ENCODE results near the gene CCNG2. TPM values are rescaled to one million over a fixed set of nuclear protein-coding genes. Genes with fewer than 3 reads are reported as not detected.

CCNG2 gene
- total and polyA plus RNA-seq, 2 of the 4 experiments (the other 2 are of a cell fraction): 11.3 to 14.9 TPM

DNA sequence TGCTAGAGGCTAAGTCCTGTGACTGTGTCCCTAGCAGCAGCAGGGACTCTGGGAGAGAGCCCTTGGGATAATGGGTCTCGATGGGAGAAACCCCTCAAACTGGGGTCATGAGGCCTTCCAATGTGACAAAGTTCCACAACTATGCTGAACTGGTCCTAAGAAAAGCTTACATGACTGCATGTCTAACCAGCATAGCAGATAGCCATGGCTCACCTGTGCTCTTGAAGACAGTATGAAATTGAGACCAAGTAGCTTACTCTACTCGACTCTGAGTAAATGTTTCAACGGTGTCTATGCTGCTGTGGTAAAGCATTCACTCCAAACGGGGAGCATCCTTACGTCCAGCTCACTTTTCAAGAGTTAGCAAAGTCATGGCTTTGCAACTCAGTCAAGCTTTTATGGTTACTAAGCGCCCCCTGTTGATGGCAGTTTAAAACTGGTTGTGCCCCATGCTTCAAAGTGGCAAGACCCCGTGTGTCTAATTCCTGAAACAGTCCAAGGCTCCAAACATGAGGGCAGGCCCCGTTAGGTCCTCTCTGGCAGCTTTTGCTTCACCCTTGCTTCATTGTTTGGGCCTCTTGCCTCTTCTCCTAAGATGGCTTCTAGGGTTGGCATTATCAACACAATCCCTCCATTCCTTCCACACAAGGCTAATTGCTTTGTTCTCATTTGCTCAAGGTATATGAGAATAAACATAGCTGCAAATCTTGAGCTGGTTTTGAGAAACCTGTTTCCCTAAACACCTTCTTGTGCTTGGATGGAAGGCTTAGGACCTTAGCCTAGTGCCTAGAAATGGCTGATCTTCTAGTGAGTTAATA, 46.6 kb downstream of the CCNG2 start:
- no peak overlapping the region for H3K4me2 ChIP-seq (ENCODE audit: low read depth, low read length)
- no peak overlapping the region for H4K91ac ChIP-seq (ENCODE audit: insufficient read depth, low read depth, low read length)
- intact Hi-C loops (cut with micrococcal nuclease) (loop anchor here (1.0 to 5.0 kb wide), 7 partner anchors 108 to 771 kb away; no protein-coding TSS in a partner anchor), in situ Hi-C loops (cut with MboI; ENCODE audit: low sequenced_read_pairs) (loop anchor here (10.0 to 25.0 kb wide), 3 partner anchors 139 to 766 kb away; partner anchors contain the start of gene SHROOM3), dilution Hi-C loops (cut with HindIII; ENCODE audit: low sequenced_read_pairs, unreplicated experiment) (no loop called here)
- WGBS, 2 experiments (ENCODE audit: extremely low coverage in 2 of 2, insufficient read length in 1 of 2): 0% methylated on average over 2 of the region's 8 CpGs; no CpG with 5 or more reads in 1 of the 2 experiments
- no TSS peak for BruUV-seq (replicated peaks)
- H2BK15ac ChIP-seq (ENCODE audit: low read depth, low read length): 0 out of 3 replicates have a peak overlapping the region, but pooled peaks have one; percentile 38
- DNase-seq (peak; percentile 82), ATAC-seq (ENCODE audit: low read depth) (peak; percentile 93)
- H3K27ac ChIP-seq (ENCODE audit: insufficient read depth, low read length): no peak overlapping the region
- H2BK5ac ChIP-seq (ENCODE audit: low read depth, low read length, poor library complexity, severe bottlenecking): no peak overlapping the region
- H3K79me1 ChIP-seq (ENCODE audit: low read depth in 1 of 2, low read length in 2 of 2): no peaks in the 10 kb centered on the region
- peak overlapping the region; percentile 9 for H2AK9ac ChIP-seq (replicated peaks; ENCODE audit: low read depth, low read length, poor library complexity)
- CTCF ChIA-PET: interaction anchor here (0.6 to 2.5 kb wide), 25 partner anchors 8 to 768 kb away, joined by 3 to 14 read pairs (median 4); partner anchors contain the start of gene SHROOM3
- peak overlapping the region; percentile 76; the same call in 1 of the 2 replicates for H3K23ac ChIP-seq (ENCODE audit: low read depth, low read length)
- H3K36me3 ChIP-seq (ENCODE audit: control insufficient read depth, insufficient read depth, low read length): no peaks in the 10 kb centered on the region
- TF ChIP-seq RCOR1 (IDR thresholded peaks at IDR 0.05; ENCODE audit: insufficient replicate concordance, low read length): no peak
- TF ChIP-seq SMC3 (IDR thresholded peaks at IDR 0.05; ENCODE audit: low read depth, low read length): peak; percentile 75
- no peak for TF ChIP-seq RFX5 (IDR thresholded peaks at IDR 0.05; ENCODE audit: low read depth, low read length)
- TF ChIP-seq CTCF (conservative IDR thresholded peaks at IDR 0.05; ENCODE audit: low read depth, low read length): peak; percentile 86
- TF ChIP-seq MXI1 (IDR thresholded peaks at IDR 0.05; ENCODE audit: borderline replicate concordance, low read depth, low read length): peak; percentile 31; the same call in 1 of the 2 replicates
- 0 out of 2 replicates have a peak, but pooled peaks have one; percentile 2 for TF ChIP-seq MAFK (IDR thresholded peaks at IDR 0.05; ENCODE audit: low read depth, low read length)
- TF ChIP-seq RAD21 (IDR thresholded peaks at IDR 0.05; ENCODE audit: low read length): peak; percentile 94
- no peaks in the 10 kb centered on the region for H3K9me1 ChIP-seq (ENCODE audit: insufficient read depth, low read length)
- no peak overlapping the region for H3K4me3 ChIP-seq (ENCODE audit: insufficient read depth, low read depth, low read length)
- H3K14ac ChIP-seq (replicated peaks; ENCODE audit: low read depth, low read length): no peak overlapping the region
- H3K9me3 ChIP-seq (ENCODE audit: control insufficient read depth, insufficient read depth, low read length): no peaks in the 10 kb centered on the region
- peaks cover 50% of the 10 kb centered on the region for H3K27me3 ChIP-seq (ENCODE audit: control insufficient read depth, insufficient read depth, low read length)
- H4K5ac ChIP-seq (ENCODE audit: low read depth, low read length): no peak overlapping the region
- no peak overlapping the region for H3K56ac ChIP-seq (ENCODE audit: extremely low read depth, insufficient read depth, low read length)
- H2BK20ac ChIP-seq (ENCODE audit: low read depth, low read length): 0 out of 2 replicates have a peak overlapping the region, but pooled peaks have one; percentile 52
- H2BK120ac ChIP-seq (ENCODE audit: low read depth, low read length): 0 out of 2 replicates have a peak overlapping the region, but pooled peaks have one; percentile 2
- peak overlapping the region; percentile 28 for H2AFZ ChIP-seq (replicated peaks; ENCODE audit: low read length, poor library complexity)
- no peak overlapping the region for H2AK5ac ChIP-seq (ENCODE audit: low read depth, low read length)
- POLR2A ChIA-PET (ENCODE audit: unreplicated experiment): interaction anchor here (0.6 to 0.8 kb wide), 2 partner anchors 128 to 147 kb away, joined by 3 to 5 read pairs; partner anchors contain the start of gene CCNI
- no peak overlapping the region for H3K9ac ChIP-seq (ENCODE audit: low read depth, low read length)
- H4K20me1 ChIP-seq (ENCODE audit: insufficient read depth, low read length): no peaks in the 10 kb centered on the region
- no peak overlapping the region for H4K8ac ChIP-seq (ENCODE audit: low read depth in 2 of 2, low read length in 2 of 2)
- H3K4me1 ChIP-seq (ENCODE audit: control insufficient read depth, insufficient read depth, low read length): no peaks in the 10 kb centered on the region
- H3K4ac ChIP-seq (ENCODE audit: low read depth, low read length): no peak overlapping the region
- H3K18ac ChIP-seq (ENCODE audit: low read depth, low read length): no peak overlapping the region

Measured in IMR-90 (cell line).